ENCODE data around the gene RAI2.
A peak's percentile ranks its signal among the peaks of the same experiment; 100 is the strongest.

Gene RAI2

GRCh38 chrX:17803449-17803848 is 57.6 kb downstream of the RAI2 start:
- TF ChIP-seq CTCF (conservative IDR thresholded peaks at IDR 0.05), result no peak
- no peak overlapping the region for H3K27ac ChIP-seq

- H3K27ac ChIP-seq, result no peak overlapping the region
- TF ChIP-seq CTCF (conservative IDR thresholded peaks at IDR 0.05), result no peak
Observed at GRCh38 chrX:17802756-17803155, 58.3 kb downstream of the RAI2 start.

- no peak overlapping the region for H3K27ac ChIP-seq
- TF ChIP-seq CTCF (conservative IDR thresholded peaks at IDR 0.05), result no peak
Observed at GRCh38 chrX:17801431-17801830, 59.7 kb downstream of the RAI2 start.

GRCh38 chrX:17798921-17799320 is 62.2 kb downstream of the RAI2 start:
- no peak for TF ChIP-seq CTCF (conservative IDR thresholded peaks at IDR 0.05)

GRCh38 chrX:17792826-17793225 is 68.3 kb downstream of the RAI2 start:
- peak overlapping the region; percentile 74 for H3K27ac ChIP-seq
- TF ChIP-seq CTCF (conservative IDR thresholded peaks at IDR 0.05), result no peak

More at GRCh38 chrX:17798921-17799320, 62.2 kb downstream of the RAI2 start:
- H3K27ac ChIP-seq, result no peak overlapping the region

- TF ChIP-seq CTCF (conservative IDR thresholded peaks at IDR 0.05), result no peak
Observed at GRCh38 chrX:17788956-17789562, 72.0 kb downstream of the RAI2 start.

GRCh38 chrX:17788439-17788838 is 72.7 kb downstream of the RAI2 start:
- peak overlapping the region; percentile 23; the same call in 1 of the 2 replicates for H3K27ac ChIP-seq
- TF ChIP-seq CTCF (conservative IDR thresholded peaks at IDR 0.05), result peak; percentile 78

More at GRCh38 chrX:17788956-17789562, 72.0 kb downstream of the RAI2 start:
- peak overlapping the region; percentile 23; the same call in 1 of the 2 replicates for H3K27ac ChIP-seq

All from VCaP (cell line).